HG02970 (cell line): ENCODE results near the gene DPP6.
"Not testable (repeated sequence)": the region's sequence is repeated elsewhere in the genome, so short reads cannot be mapped to it uniquely, and the experiment has no call there.

Experiments used
- ATAC-seq: cut with Tn5 transposase; IDR thresholded peaks from one replicate; pipeline ENCODE4 v1.9.1; 2021; ENCODE audit warnings: mild to moderate bottlenecking, moderate library complexity, moderate number of reproducible peaks; ENCODE audit not compliant: unreplicated experiment, low FRiP score

DPP6 gene

DNA sequence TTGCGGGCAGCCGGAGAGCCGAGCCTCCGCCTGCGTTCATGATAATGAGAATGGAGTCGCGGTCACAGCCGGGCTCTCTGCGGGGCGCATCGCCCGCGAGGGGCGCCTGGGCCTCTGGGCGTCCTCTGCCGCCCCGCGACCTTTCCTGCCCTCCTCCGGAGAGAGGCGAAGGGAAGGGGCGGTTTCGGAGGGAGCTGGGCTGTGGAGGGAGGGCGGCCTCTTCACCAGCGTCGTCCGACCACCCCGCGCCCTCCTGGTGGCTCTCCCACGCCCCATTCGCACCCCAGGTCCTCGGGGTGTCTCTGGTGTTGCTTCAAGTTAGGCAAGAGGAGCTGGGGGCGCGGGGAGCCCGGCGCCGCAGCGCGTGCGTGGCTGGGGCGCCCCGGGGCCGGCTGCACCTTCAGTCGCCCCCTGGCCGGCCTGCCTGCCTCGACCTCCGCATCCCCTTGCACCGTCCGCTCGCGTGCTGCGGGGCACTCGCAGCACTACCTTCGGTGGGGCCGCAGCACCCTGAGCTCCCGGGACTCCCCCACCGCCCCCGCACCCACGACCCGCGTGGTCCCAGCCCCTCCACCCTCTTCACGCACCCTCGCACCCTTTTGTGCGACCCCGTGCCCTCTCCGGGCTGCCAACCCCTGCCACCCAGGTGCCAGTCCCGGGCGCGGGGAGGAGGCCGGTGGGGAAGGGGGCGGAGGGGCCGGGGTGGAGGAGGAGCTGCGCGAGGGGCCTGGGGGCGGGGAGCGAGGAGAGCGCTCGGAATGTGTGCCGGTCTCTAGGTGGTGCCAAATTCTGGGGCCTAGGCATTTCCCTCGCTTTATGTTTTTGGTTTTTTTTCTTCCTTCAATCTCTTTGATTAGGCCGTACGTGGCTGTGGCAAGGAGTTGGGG is at the start of gene DPP6:
Gene DPP6 (plus strand): TSS at position 756 of the 887 bp plus-strand sequence.
- not testable (repeated sequence) for ATAC-seq

DNA sequence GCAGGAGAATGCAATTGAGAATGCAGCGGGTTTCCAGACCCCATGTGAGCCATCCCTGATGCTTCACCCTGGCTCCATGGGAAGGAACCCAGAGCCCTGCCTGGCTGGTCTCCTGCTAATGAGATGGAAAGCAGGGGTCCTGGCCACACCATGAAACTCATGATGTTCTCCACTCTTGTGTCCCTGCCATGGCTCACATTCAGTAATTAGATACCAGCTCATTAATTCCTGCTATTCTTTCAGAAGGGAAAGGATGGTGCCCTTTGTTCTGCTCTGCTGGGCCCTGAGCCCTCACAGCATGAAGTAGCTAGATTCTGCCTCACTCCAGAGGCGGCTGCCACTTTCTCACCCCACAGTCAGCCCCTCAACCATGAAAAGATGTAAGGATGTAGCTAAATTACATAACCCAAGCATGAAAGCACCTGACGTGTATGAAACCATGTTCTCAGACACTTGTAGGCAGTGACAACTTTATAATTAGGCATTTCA is 42.7 kb upstream of the DPP6 start:
- not testable (repeated sequence) for ATAC-seq

DNA sequence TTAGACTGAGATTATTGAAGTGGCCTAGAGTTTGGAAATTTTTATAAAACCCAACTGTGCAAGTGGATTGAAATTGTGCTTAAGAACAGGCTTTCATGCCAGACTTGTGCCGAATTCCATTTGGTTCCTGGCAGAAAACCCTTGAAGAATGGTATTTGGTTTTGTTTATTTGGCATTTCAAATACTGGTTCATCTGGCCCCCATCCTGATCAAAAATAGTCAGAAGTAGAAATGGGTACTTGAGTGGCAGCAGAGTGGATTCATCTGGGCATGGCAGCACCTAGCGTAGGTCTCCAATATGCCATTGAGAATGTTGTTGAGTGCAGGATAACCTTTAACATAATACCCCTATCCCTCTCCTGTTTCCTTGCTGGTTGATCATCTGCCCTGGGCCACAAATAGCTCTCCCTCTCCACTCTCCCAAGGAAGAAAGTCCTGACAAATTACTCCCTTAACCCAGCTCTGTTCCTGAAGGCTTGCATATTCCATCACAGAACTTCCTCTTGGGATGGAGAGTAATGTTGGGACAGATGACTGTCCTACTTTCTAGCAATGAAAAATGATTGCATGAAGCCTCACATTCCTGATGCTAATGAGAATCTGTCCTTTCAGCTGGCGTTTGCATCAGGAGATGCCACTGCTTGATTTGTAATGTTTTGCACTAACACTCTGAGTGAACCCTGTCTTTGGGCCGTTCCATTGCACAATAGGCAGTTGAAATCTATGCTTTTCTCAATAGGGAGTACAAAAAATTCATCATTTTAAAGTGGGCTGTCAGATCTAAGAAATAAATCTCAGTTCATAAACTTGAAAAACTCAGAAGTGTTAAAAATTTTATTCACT is 41.3 kb upstream of the DPP6 start:
- ATAC-seq: not testable (repeated sequence)

DNA sequence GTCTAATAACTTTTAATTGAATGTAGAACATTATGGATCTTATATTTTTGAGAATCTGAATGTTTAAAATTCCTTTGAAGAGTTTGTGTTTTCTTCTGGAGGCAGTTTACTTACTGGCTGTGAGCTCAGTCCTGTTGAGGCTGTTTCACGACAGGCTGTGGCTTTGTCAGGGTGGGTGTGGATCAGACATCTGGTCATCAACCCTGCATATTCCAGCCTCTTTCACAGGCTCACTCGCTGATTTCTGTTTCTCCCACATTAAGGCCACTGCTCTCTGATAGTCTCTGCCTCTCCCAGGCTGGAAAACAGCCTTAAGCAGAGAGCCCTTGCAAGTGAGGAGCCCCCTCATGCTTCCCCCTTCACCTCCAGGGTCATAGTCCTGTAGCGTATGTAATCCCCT is 39.4 kb upstream of the DPP6 start:
- ATAC-seq: not testable (repeated sequence)

DNA sequence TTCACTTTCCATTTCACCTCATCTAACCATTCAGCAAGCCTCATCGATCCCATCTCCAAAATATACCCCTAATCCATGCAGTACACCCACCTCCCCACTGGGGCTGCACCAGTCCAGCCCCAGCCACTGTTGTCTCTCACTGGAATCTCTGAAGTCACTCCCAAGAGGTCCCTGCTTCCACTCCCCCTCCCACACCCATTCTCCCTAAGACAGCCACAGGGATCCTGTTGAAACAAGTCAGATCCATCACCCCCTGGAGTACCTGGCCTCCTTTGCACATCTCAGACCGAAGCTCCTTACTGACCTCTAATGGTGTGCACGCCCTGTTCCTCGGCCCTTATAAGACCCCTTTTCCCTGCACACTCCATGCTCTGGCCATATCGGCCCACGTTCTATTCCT is 36.6 kb upstream of the DPP6 start:
- ATAC-seq: not testable (repeated sequence)

DNA sequence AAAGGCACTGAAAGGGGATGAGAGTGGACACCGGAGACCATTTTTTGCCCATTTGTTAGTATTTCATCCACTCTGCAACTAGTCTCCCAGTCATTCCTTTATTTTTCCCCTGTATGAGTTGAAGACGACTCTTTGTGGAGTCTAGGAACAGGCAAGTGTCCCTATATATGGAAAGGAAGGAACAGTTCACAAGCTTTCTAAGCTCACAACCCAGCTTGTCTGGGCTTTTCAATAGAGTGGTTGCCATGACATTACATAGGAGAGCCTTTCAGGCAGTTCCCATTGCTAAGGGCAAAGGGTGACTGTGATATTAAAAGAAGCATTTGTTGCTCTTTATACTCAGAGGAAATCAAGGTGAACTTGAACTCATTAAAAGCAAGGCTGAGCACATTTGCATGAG is 33.8 kb upstream of the DPP6 start:
- not testable (repeated sequence) for ATAC-seq

DNA sequence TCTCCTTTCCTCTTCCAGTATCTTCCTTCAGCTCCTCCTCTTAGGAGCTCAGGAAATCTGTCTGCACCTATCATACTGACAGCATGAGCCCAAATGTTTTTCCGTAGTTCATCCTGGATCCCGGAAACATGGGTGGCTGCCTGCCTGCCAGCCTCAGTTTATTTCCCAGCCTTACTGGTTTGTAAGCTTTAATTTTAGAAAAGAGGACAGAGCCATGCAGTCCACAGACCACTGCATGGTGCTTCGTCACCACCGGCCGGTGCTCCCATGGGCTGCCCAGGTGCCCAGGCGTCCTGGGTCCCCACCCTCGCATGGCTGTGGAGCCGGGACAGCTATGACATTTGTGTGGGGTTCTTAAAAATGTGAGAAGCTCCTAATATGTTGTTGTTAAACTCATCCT is 24.4 kb upstream of the DPP6 start:
- not testable (repeated sequence) for ATAC-seq

DNA sequence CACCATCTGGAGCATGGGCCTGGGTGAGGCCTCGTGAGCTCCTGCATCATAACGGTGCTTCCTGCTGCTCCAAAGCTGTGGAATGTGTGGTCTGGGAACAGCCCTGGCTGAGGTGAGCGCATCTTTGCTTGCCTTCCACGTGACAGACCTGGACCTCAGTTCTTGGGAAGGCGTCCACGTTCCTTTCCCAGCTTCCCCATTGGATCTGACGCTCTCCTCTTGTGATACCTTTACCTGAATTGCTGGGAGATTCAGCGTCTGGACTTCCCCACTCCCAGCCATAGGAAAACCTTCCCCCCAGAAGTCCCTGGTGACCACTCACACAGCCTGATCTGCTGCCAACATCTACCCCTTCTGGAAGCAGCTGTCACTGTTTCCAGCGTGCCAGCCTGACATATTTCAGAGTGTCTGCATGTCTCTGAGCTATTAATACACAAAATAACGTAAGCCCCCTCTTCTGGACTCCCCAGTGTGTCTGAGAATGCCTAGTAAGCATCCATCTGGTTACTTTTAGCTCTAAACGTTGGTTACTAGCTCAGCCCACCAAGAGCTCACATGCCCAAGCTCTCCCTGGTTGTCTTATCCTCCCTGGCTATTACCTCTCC is 21.6 kb upstream of the DPP6 start:
- ATAC-seq: not testable (repeated sequence)

DNA sequence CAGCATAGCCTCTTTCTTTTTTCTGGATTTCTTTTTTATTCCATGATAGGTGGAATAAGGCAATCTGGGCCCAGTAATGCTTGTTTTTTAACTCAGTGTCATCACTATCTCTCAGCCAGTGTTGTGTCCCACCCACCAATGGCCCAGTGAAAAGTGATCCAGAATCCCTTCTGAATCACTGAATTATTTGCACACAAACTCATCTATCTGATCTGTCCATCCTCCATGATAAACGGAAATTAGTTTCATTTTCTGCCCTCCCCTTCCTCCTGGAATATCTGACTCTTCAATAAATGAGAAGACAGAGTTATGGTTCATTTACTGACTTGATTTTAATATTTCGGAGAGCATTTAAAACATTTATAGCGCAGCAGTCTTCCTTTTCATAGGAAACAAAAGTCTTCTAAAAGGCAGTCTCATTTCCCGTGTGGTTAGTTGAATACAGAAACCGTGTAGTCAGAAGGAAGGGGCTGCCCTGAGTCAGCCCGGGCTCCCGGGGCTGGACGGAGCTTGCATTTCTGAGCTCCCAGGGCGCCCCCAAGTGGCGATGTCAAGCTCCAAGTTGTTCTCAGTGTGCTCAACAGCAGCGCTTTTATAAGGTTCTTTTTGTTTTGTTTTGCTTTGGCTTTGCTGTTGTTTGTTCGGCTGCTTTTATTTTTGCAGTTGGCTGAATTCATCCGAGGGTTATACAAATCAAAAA is 12.6 kb upstream of the DPP6 start:
- ATAC-seq: peak; percentile 74

DNA sequence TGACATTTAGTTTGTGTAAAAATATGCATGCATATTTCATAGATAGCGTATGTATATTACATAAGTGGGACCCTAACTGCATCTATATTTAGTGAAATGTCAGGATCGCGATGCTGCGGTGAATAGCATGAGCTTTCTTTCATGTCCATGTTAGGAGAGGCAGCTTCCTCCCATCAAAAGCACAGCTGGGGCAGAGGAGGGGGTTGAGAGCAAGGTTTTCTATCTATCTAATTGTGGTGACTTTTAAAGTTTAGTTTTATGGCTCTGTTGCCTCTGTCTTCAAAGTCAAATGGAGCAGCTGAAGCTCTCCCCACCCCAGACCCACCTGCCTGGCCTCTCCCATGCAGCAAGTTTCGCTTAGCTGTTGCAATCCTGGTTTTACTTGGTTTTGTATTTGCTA is 1.8 kb upstream of the DPP6 start:
- ATAC-seq: not testable (repeated sequence)

DNA sequence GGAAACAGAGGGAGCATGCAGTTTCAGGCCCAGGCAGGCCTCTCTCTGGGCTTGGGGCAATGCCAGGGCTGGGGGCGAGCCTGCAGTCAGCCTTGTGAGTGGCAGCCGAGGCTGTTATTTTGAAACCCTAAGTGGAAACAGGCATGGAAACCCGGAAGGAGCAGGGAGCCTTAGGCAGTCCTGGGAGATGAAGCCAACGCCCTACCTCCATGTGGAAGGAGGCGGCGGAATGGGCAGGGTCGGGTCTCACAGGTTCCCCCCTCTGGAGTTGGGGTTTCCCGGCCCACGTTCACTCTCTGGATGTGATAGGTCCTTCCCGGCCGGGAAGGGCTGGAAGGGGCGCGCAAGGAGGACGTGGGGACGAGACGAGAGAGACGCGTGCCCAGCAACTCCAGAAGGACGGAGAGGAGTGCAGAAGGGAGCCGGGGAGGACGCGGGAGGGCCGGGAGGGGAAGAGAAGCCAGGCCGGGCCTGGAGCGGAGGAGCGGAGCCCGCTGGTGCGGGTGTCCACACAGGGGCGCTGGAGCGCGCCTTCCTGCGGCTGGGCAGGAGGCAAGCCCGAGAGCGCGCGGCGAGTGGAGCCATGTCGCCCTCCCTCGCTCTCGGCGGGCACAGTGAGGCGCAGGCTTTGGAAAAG is 1.1 kb upstream of the DPP6 start:
- not testable (repeated sequence) for ATAC-seq

DNA sequence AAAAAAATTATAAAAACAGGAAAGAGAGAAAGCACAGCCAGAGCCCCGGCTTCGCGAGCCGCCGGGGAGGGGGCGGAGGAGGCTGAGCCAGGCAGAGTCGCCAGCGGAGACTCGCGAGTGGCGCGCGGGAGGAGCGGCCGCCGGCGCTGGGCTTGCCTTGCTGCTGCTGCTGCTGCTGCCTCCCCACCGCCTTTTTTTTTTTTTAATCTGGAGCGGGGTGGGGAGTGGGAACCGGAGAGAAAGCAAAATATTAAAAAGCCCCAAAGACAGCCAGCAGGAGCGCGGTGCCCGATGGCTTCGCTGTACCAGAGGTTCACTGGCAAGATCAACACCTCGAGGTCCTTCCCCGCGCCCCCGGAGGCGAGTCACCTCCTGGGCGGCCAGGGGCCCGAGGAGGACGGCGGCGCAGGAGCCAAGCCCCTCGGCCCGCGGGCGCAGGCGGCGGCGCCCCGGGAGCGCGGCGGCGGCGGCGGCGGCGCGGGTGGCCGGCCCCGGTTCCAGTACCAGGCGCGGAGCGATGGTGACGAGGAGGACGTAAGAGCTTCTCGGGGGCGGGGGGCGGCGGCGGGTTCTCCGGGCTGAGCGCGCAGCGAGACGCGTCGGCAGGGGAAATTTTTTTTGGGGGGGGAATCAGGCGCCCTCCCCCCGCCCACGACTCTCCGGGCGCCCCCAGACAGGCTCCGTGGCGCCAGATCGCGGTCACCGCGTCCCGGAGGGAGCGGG is 493 bp downstream of the DPP6 start:
- not testable (repeated sequence) for ATAC-seq

DNA sequence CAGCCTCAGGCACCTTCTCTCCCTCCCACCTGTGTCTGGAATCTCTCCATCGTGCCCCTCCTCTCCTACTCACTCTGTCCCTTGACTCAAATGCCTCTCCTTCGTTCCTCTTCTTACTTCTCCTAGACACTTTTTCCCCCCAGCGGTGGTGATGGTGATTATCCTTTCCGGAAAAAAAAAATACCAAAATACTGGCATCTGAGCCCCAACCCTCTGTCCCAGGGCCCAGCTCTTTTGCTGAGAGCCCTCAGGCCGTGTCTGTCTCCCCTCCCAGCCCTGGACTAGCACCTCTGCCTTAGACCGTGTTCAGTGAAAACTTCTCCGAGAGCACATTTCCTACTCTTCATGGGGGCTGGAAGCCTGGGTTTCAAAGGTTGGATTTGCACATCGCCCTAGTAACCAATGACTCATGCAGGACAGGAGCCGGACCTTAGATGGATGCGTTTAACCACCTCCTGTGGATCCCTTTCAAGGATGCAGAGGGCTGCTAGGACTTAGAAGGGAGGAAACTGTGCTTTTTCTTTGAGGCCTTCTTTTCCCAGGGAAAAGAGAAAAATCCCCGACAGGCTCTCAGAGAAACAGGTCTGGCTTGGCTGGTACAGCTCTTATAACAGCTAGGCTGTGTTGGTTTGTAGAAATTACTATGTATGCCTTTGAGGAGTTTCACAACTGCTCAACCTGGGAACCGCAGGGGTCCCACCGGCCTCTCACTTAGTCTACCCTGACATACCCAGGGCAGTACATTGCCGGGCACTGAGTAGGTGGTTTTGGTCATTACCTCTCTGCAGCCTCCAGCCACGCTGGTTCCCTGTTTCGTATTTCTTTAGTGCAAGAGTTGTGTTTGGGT is 1.5 kb downstream of the DPP6 start:
- not testable (repeated sequence) for ATAC-seq

DNA sequence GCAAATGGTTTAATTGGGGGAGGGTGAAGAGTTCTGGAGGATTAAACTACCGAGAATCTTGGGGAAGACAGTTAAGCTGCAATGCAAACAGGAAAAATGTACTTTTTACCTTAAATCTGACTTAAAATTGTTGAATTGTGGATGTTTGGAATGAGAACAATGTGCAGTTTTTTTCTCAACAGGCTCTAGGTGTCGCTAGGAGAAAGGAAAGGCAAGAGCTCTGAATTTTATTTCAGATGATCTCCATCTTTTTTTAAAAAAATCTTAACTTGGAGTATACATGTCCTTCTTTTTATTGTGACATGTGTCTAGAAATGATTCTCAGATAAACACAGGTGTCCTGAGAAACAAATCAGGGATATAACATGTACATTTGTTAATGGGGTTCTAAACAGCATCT is 2.5 kb downstream of the DPP6 start:
- not testable (repeated sequence) for ATAC-seq

DNA sequence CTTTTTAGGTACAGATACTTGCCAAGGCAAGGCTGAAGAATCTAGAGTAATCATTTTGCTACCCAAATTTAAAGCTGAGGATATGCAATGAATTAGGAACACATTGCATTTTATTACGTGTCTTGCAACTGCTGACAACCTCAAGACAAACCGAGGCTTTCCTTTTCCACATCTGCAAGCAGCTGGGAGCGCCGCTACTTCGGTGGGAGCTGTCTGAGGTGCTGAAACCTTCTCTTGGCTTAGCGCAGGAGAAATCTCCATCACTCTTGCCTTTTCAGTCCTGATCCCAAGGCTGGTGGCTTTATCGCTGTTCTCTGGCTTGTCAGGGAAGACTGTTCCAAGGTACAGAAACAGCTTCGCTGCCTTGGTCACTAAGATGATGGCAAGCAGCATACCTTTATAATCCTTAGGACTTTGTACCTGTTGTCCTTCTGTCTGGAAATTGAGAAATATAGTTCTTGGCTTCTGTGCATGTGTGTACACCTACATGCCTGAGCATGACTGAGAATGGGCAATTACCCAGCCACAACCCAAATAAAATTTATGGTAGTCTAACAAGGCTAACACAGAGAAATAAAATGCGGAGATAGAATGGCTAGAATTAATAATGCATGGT is 3.4 kb downstream of the DPP6 start:
- not testable (repeated sequence) for ATAC-seq

DNA sequence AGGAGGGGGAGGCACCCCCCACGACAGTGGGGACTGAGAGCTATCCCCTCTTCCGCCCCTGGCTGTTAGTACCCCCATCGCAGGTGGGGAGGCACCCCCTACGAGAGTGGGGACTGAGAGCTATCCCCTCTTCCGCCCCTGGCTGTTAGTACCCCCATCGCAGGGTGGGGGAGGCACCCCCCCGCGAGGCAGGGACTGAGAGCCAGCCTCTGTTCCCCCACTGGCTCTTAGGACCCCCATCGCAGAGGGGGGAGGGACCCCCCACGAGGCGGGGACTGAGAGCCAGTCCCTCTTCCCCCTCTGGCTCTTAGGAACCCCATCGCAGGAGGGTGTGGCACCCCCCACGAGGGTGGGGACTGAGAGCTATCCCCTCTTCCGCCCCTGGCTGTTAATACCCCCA is 6.6 kb downstream of the DPP6 start:
- ATAC-seq: not testable (repeated sequence)

DNA sequence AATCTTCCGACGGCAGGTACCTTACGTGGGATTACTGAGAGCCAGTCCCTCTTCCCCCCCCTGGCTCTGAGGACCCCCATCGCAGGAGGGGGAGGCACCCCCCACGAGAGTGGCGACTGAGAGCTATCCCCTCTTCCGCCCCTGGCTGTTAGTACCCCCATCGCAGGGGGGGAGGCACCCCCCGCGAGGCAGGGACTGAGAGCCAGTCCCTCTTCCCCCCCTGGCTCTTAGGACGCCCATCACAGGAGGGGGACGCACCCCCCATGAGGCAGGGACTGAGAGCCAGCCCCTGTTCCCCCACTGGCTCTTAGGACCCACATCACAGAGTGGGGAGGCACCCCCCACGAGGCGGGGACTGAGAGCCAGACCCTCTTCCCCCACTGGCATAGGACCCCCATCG is 8.4 kb downstream of the DPP6 start:
- not testable (repeated sequence) for ATAC-seq

DNA sequence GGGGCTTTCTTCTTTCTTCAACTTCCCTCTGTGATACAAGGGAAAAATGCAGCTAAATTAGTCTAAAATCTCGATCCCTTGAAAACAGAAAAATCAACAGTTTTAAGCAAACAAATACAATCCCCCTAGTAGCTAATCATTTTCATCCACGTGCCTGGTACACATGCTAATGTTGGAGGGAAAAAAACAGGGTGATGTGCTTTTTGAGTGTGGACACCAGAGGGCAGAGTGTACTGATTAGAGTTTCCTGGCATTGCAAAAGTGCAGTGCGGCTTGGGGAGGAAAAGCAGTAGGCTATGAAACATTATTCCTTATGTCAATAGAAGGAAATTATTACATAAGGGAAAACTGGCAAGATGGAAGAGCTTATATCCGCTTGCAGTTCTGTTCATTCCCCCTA is 19.6 kb downstream of the DPP6 start:
- not testable (repeated sequence) for ATAC-seq
